ENCODE measurements around the gene SLC22A16.

GRCh38 chr6:110409794-110410193, 66.6 kb downstream of the SLC22A16 start:
- TF ChIP-seq EZH2 (optimal IDR thresholded peaks at IDR 0.05; ENCODE audit: low read depth, low read length), result no peak
- no peak for TF ChIP-seq CTCF (IDR thresholded peaks at IDR 0.05; ENCODE audit: low read length)
- no peak for TF ChIP-seq EZH2phosphoT487 (IDR thresholded peaks at IDR 0.05; ENCODE audit: low read length)
